Measurements from ENCODE around the gene POLH. TPM values are rescaled to one million over a fixed set of nuclear protein-coding genes. Genes with fewer than 3 reads are reported as not detected.

The POLH gene
- total RNA-seq, 1 donor from 2014 or later: 12.5 TPM

GRCh38 chr6:43621078-43621835, 45.3 kb downstream of the POLH start:
- Mint-ChIP-seq H3K4me1 (ENCODE audit: unreplicated experiment) (peaks cover 22% of the 10 kb centered on the region), H3K4me3 (ENCODE audit: unreplicated experiment) (no peak overlapping the region), H3K9me3 (ENCODE audit: unreplicated experiment) (no peaks in the 10 kb centered on the region), H3K27me3 (ENCODE audit: unreplicated experiment) (peaks cover 5% of the 10 kb centered on the region), H3K36me3 (ENCODE audit: low read depth, unreplicated experiment) (peaks cover 44% of the 10 kb centered on the region), H3K27ac (ENCODE audit: unreplicated experiment) (peak overlapping the region; percentile 74)
- DNase-seq (ENCODE audit: low spot score): no peak
- no peak for TF ChIP-seq CTCF (IDR thresholded peaks at IDR 0.05; ENCODE audit: unreplicated experiment)

GRCh38 chr6:43621836-43622180, 45.8 kb downstream of the POLH start:
- H3K4me1 Mint-ChIP-seq (ENCODE audit: unreplicated experiment): peaks cover 28% of the 10 kb centered on the region
- H3K9me3 Mint-ChIP-seq (ENCODE audit: unreplicated experiment): no peaks in the 10 kb centered on the region
- H3K27ac Mint-ChIP-seq (ENCODE audit: unreplicated experiment): no peak overlapping the region
- H3K4me3 Mint-ChIP-seq (ENCODE audit: unreplicated experiment): peak overlapping the region; percentile 62
- H3K27me3 Mint-ChIP-seq (ENCODE audit: unreplicated experiment): peaks cover 5% of the 10 kb centered on the region
- H3K36me3 Mint-ChIP-seq (ENCODE audit: low read depth, unreplicated experiment): peaks cover 45% of the 10 kb centered on the region
- TF ChIP-seq CTCF (IDR thresholded peaks at IDR 0.05; ENCODE audit: unreplicated experiment): no peak
- no peak for DNase-seq (ENCODE audit: low spot score)

- H3K36me3 Mint-ChIP-seq (ENCODE audit: low read depth, unreplicated experiment): peaks cover 50% of the 10 kb centered on the region
- no peaks in the 10 kb centered on the region for H3K9me3 Mint-ChIP-seq (ENCODE audit: unreplicated experiment)
- H3K27me3 Mint-ChIP-seq (ENCODE audit: unreplicated experiment): peaks cover 6% of the 10 kb centered on the region
- peak overlapping the region; percentile 42 for H3K4me3 Mint-ChIP-seq (ENCODE audit: unreplicated experiment)
- peak overlapping the region; percentile 48 for H3K27ac Mint-ChIP-seq (ENCODE audit: unreplicated experiment)
- peaks cover 35% of the 10 kb centered on the region for H3K4me1 Mint-ChIP-seq (ENCODE audit: unreplicated experiment)
- TF ChIP-seq CTCF (IDR thresholded peaks at IDR 0.05; ENCODE audit: unreplicated experiment): no peak
- DNase-seq (ENCODE audit: low spot score): no peak
These were observed 46.6 kb downstream of the POLH start for GRCh38 chr6:43622541-43622940.

- H3K27me3 Mint-ChIP-seq (ENCODE audit: unreplicated experiment): peaks cover 7% of the 10 kb centered on the region
- H3K36me3 Mint-ChIP-seq (ENCODE audit: low read depth, unreplicated experiment): peaks cover 50% of the 10 kb centered on the region
- H3K4me3 Mint-ChIP-seq (ENCODE audit: unreplicated experiment): peak overlapping the region; percentile 73
- TF ChIP-seq CTCF (IDR thresholded peaks at IDR 0.05; ENCODE audit: unreplicated experiment): no peak
- H3K9me3 Mint-ChIP-seq (ENCODE audit: unreplicated experiment): no peaks in the 10 kb centered on the region
- no peak for DNase-seq (ENCODE audit: low spot score)
- H3K4me1 Mint-ChIP-seq (ENCODE audit: unreplicated experiment): peaks cover 45% of the 10 kb centered on the region
- peak overlapping the region; percentile 42 for H3K27ac Mint-ChIP-seq (ENCODE audit: unreplicated experiment)
These were observed 48.1 kb downstream of the POLH start for GRCh38 chr6:43623880-43624785.

Data from endothelial cell (in vitro differentiated cells).